HG03159 (cell line): Measurements from ENCODE around the gene ACO1.

Experiments used
- ATAC-seq: cut with Tn5 transposase; IDR thresholded peaks from one replicate; pipeline ENCODE4 v1.9.1; 2021; ENCODE audit warnings: mild to moderate bottlenecking, moderate library complexity; ENCODE audit not compliant: unreplicated experiment

Gene ACO1

GRCh38 chr9:32486839-32487562, 102.6 kb downstream of the ACO1 start:
- no peak for ATAC-seq

DNA sequence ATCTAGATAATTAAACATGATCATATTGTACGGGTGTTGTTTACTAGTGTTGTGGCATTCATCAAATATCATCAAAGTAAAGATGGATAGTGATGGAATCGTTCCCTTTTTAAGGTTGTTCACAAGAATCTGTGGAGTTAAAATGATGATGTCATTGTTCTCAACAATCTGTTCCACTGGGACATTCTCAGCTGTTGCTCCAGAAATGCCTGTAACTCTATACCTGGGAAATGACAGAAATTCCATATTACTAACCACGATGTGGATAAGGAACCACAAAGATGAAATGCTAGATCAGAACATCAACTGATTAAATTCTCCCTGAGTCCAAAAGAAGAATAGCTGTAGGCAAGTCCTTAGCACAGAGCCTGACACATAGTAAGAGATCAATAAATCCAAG, 103.5 kb downstream of the ACO1 start:
- ATAC-seq: no peak

DNA sequence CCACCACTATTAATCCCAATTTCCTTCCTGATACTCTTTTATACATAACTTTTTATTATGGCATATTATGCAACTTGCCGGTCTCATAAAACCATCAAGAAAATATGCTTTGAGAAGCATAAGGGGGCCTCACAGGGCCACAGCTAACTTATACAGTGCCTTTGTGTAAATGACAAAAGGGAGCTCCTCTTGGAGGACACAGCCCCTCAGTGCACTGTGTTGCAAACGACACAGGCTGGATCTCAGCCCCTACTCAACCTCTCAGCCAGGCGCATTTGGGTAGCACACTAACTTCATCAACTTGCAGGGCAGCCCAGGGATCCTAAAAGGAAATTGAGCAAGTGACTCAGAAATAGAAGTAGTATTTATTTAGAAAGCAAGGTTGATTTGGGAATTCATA, 106.2 kb downstream of the ACO1 start:
- ATAC-seq: no peak

DNA sequence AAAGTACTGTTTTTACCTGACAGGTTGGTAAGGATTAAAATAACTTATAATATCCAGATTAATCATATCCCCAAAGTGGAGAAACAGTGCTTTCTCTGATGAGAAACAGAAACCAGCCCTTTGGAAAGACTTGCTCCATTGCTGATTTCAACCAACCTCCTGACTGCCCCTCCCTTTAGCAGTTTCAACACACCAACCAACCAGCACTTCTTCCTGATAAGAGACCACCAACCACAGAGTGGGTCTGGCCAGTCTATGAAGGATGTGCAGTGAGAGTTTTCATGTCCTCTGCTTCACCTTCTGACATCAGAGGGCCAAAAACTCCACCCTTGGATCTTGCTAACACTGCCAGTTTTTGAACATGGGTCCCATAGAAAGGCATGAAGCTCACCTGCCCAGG, 113.5 kb downstream of the ACO1 start:
- no peak for ATAC-seq

DNA sequence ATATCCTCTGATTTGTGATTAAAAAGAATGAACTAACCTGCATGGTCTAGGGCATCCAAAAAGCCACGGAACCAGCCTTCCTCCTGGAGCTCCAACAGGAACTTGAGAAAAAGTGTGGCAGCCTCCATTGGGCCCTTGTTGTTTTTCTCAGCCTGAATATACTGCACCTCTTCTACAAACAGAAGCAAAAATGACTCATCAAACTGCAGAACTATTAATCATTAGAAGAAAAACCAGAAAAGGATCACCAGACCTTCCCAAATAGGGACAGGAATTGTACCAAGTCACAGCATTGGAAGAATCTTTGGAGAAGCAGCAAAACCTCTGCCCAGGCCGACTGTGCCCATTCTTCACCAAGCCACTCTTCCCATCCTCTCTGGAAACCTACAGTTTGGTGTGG, 116.3 kb downstream of the ACO1 start:
- ATAC-seq: no peak

GRCh38 chr9:32501868-32502267, 117.4 kb downstream of the ACO1 start:
- ATAC-seq: no peak

- no peak for ATAC-seq
Measured at GRCh38 chr9:32502464-32502863, 118.0 kb downstream of the ACO1 start.

DNA sequence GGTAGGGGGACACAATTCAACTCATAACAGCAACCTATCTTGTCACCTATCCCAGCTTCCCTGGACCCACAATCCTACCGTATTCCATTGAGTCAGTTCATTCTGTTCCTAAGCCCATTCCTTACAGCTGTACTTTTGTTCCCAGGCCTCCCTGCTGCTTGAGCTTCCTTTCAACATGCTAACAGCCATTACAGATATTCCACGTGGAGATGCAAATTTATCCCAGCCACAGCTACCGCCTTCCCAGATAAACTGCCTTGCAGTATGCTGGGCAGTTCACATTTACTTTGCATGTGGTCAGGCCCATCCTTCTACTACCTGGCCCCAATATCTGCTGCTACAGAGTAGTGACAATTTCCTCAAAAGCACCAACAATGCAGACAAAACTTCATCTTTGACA, 118.6 kb downstream of the ACO1 start:
- no peak for ATAC-seq
